Measurements from ENCODE around the gene TRAF3. TPM values are rescaled to one million over a fixed set of nuclear protein-coding genes. Genes with fewer than 3 reads are reported as not detected.

TRAF3 gene
- total RNA-seq, 4 donors from 2014 or later = 5.5 to 14.7 (median 6.9) TPM

DNA sequence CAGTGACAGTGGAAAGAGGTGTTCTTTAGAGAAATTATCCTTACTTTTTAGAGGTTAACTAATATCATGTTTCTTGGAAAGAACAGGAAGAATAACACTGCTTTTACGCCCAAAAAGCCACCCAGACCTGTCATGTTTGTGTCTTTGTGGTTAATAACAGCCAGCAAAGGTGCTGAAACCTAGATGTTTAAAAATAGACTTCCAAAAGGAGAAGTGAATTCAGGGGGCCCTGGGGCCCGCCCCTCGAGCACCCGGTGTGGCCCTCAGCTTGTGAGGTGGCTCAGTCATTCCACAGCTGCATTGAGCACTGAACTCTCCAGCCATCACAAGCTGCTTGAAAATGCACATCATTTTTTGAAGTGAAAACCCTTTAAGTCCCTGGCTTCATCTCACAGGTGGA, 124.4 kb downstream of the TRAF3 start:
- Histone ChIP-seq H3K9me3 (no peaks in the 10 kb centered on the region), H3K27ac (no peak overlapping the region), H3K27me3 (no peaks in the 10 kb centered on the region), H3K36me3 (peaks cover 0 to 5% of the 10 kb centered on the region in 2 donors), H3K4me3 (no peak overlapping the region), H3K4me1 (no peaks in the 10 kb centered on the region)
- DNase-seq (no peak), ATAC-seq (no peak)
- no peak for TF ChIP-seq POLR2A (IDR thresholded peaks at IDR 0.05)
- TF ChIP-seq, protein P1, sequence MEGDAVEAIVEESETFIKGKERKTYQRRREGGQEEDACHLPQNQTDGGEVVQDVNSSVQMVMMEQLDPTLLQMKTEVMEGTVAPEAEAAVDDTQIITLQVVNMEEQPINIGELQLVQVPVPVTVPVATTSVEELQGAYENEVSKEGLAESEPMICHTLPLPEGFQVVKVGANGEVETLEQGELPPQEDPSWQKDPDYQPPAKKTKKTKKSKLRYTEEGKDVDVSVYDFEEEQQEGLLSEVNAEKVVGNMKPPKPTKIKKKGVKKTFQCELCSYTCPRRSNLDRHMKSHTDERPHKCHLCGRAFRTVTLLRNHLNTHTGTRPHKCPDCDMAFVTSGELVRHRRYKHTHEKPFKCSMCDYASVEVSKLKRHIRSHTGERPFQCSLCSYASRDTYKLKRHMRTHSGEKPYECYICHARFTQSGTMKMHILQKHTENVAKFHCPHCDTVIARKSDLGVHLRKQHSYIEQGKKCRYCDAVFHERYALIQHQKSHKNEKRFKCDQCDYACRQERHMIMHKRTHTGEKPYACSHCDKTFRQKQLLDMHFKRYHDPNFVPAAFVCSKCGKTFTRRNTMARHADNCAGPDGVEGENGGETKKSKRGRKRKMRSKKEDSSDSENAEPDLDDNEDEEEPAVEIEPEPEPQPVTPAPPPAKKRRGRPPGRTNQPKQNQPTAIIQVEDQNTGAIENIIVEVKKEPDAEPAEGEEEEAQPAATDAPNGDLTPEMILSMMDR (IDR thresholded peaks at IDR 0.05 in 4 of 5, conservative IDR thresholded peaks at IDR 0.05 in 1 of 5) = no peak
- intact Hi-C loops (cut with DNase I; ENCODE audit: low total_unique reads) (no loop called here), in situ Hi-C loops (cut with MboI; ENCODE audit: low sequenced_read_pairs in 4 of 4) (loop anchor here in 2 of 4 donors (25.0 kb wide), 1 partner anchor 214 kb away; no protein-coding TSS in a partner anchor)

DNA sequence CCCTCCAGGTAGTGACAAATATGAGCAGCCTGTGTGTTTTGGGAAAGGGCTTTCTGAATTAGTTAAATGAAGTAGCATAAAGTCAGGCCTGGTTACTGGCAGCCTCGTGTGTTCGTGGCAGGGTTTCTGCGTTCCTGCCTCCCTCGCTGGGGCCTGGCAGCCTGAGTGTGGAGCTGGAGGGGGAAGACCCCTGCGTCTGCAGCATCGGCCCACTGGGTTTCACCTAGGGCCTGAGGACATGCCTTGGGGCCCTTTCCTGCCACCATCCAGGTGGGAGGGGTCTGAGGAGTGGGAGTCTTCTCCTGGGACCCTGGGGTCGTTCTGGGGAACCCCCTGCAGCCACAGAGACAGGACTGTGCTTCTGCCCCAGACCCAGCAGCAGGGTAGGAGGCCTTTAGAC, 124.8 kb downstream of the TRAF3 start:
- H3K4me1 ChIP-seq = no peaks in the 10 kb centered on the region
- H3K9me3 ChIP-seq = no peaks in the 10 kb centered on the region
- H3K27me3 ChIP-seq = no peaks in the 10 kb centered on the region
- in situ Hi-C loops (cut with MboI; ENCODE audit: low sequenced_read_pairs in 4 of 4) (loop anchor here in 2 of 4 donors (25.0 kb wide), 1 partner anchor 215 kb away; no protein-coding TSS in a partner anchor), intact Hi-C loops (cut with DNase I; ENCODE audit: low total_unique reads) (no loop called here)
- TF ChIP-seq, protein P1 (IDR thresholded peaks at IDR 0.05 in 4 of 5, conservative IDR thresholded peaks at IDR 0.05 in 1 of 5) = no peak
- H3K4me3 ChIP-seq = no peak overlapping the region
- no peak for ATAC-seq
- no peak overlapping the region for H3K27ac ChIP-seq
- no peak for DNase-seq
- peaks cover 0 to 5% of the 10 kb centered on the region in 2 donors for H3K36me3 ChIP-seq

DNA sequence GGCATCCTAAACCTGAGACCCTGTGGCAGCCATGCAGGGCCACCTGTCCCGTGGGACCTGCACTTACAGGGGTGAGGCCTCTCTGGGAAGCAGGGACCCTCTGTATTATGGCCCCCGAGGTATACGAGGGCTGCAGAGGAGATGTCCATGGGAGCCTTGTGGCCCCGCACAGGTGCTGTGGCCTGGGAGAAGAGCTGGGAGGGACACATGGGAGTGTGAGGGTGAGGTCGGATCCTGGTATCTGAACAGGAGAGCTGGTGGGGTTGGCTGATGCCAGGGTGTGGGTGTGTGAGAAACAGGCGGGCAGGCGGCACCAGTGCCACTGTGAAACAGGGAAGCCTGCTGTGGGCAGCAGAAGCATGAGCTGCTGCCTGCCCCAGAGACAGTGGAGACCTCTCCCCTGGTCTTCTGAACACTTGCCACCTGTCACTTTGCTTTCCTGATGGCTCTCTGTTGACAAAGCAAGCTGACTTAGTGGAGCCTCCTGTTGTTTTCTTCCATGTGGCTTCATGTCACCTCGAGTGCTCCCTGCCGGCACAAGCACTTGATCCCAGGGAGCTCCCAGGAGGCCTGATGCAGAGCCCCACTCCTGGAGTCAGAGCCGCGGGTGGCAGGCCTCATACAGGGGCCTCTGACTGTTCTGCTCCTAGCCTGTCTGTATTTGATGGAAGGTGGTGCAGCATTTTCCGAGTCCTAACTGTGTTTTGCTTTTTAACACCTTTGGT, 125.4 kb downstream of the TRAF3 start:
- no peak overlapping the region for H3K4me3 ChIP-seq
- ATAC-seq (no peak), DNase-seq (no peak)
- H3K9me3 ChIP-seq = no peaks in the 10 kb centered on the region
- intact Hi-C loops (cut with DNase I; ENCODE audit: low total_unique reads) (no loop called here), in situ Hi-C loops (cut with MboI; ENCODE audit: low sequenced_read_pairs in 4 of 4) (loop anchor here in 2 of 4 donors (25.0 kb wide), 1 partner anchor 215 kb away; no protein-coding TSS in a partner anchor)
- H3K27ac ChIP-seq = no peak overlapping the region
- H3K36me3 ChIP-seq = peaks cover 0 to 5% of the 10 kb centered on the region in 2 donors
- no peaks in the 10 kb centered on the region for H3K27me3 ChIP-seq
- H3K4me1 ChIP-seq = no peaks in the 10 kb centered on the region
- no peak for TF ChIP-seq POLR2A (IDR thresholded peaks at IDR 0.05)
- TF ChIP-seq, protein P1 (IDR thresholded peaks at IDR 0.05 in 4 of 5, conservative IDR thresholded peaks at IDR 0.05 in 1 of 5) = no peak

DNA sequence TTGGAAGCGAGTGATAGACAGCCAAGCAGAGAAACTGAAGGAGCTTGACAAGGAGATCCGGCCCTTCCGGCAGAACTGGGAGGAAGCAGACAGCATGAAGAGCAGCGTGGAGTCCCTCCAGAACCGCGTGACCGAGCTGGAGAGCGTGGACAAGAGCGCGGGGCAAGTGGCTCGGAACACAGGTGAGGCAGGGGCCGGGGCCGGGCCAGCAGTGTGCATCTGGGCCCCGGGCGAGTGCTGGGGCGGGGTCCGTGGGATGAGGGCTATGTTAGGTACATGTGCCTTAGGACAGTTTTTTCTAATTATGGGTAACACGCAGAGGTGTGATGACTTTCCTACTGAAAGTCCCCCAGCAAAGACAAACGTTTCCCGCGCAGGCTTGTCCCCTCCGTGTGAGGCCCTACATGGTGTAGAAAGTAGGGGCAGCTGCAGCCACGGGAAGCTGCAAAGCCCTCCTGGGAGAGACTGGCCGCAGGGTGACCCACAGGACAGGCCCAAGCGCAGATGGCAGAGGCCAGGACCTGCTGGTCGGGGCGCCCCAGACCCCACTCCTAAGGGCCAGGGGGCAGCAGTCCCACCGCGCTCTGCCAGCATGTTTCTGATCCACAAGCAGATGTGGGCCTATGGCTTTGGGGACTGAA, 126.1 kb downstream of the TRAF3 start:
- DNase-seq (no peak), ATAC-seq (no peak)
- no peaks in the 10 kb centered on the region for H3K4me1 ChIP-seq
- TF ChIP-seq, protein P1 (IDR thresholded peaks at IDR 0.05 in 4 of 5, conservative IDR thresholded peaks at IDR 0.05 in 1 of 5) = no peak
- TF ChIP-seq POLR2A (IDR thresholded peaks at IDR 0.05) = no peak
- no peaks in the 10 kb centered on the region for H3K9me3 ChIP-seq
- H3K4me3 ChIP-seq = no peak overlapping the region
- H3K27me3 ChIP-seq = no peaks in the 10 kb centered on the region
- in situ Hi-C loops (cut with MboI; ENCODE audit: low sequenced_read_pairs in 4 of 4) = loop anchor here in 2 of 4 donors (25.0 kb wide), 1 partner anchor 216 kb away; no protein-coding TSS in a partner anchor
- H3K27ac ChIP-seq = no peak overlapping the region
- peaks cover 0 to 5% of the 10 kb centered on the region in 2 donors for H3K36me3 ChIP-seq
- intact Hi-C loops (cut with DNase I; ENCODE audit: low total_unique reads) = no loop called here
